ENCODE data around the gene BRD2. TPM values are rescaled to one million over a fixed set of nuclear protein-coding genes. Genes with fewer than 3 reads are reported as not detected.

BRD2 gene
- total RNA-seq, 1 experiment from 2014 or later = 172 TPM

GRCh38 chr6:32946893-32947292 lies 21.5 kb upstream of the BRD2 start:
- DNase-seq (ENCODE audit: low spot score) = no peak
- in situ Hi-C loops (cut with HindIII; ENCODE audit: low sequenced_read_pairs) = loop anchor here (10.0 kb wide), 1 partner anchor 122 kb away; no protein-coding TSS in a partner anchor

DNA sequence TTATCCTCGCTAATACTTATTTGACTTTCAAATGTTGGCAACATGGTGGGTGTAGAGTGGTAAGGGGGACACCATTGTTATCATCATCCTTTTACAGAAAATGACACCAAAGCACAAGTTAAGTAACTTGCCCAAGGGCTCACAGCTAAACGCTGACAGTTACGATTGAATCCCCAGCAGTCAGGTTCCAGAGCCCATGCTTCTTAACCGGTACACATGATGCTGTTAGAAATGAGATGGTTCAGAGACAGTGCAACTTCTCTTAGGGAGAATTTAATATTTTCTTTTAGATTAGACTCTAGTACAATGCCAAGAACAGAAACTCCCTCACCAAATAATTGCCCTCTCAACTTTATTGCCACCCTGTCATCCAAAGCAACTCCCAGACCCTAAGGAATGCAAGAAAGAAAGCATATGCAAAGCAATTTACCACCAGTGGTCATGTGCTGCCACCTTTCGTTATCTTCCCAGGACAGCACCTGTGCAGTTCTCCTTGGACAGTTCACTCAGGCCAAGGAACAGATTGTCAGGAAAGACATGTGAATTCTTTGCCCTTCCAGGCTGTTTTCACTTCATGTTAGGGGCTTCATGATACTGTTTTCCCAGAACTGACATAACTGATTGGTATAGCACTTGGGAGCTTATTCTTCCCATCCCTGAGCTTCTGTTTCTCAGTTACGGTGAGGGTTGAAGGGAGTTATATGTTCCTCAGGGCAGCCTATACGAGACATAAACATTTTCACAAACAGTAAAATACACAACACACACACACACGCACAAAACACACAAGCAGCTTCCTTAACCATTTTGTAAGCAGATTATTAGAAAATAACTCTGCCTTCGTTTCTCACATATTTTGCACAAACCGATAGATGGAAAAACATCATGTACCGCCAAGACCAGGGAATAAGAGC lies 20.6 kb upstream of the BRD2 start:
- peak; percentile 60 for DNase-seq (ENCODE audit: low spot score)
- in situ Hi-C loops (cut with HindIII; ENCODE audit: low sequenced_read_pairs) = loop anchor here (10.0 kb wide), 1 partner anchor 123 kb away; no protein-coding TSS in a partner anchor

GRCh38 chr6:32949113-32949512 lies 19.3 kb upstream of the BRD2 start:
- in situ Hi-C loops (cut with HindIII; ENCODE audit: low sequenced_read_pairs) = loop anchor here (10.0 kb wide), 1 partner anchor 124 kb away; no protein-coding TSS in a partner anchor
- no peak for DNase-seq (ENCODE audit: low spot score)

GRCh38 chr6:32950010-32950409 lies 18.4 kb upstream of the BRD2 start:
- DNase-seq (ENCODE audit: low spot score) = no peak
- in situ Hi-C loops (cut with HindIII; ENCODE audit: low sequenced_read_pairs) = no loop called here

GRCh38 chr6:32950449-32950848 lies 17.9 kb upstream of the BRD2 start:
- DNase-seq (ENCODE audit: low spot score) = no peak
- in situ Hi-C loops (cut with HindIII; ENCODE audit: low sequenced_read_pairs) = no loop called here

GRCh38 chr6:32952817-32953739 lies 15.3 kb upstream of the BRD2 start, which contains the start of gene HLA-DMA:
Gene HLA-DMA (minus strand): TSS chr6:32953097. CDS start chr6:32953036, 61 bp downstream.
- DNase-seq (ENCODE audit: low spot score) = peak; percentile 95
- in situ Hi-C loops (cut with HindIII; ENCODE audit: low sequenced_read_pairs) = no loop called here

GRCh38 chr6:32953775-32954174 lies 14.6 kb upstream of the BRD2 start:
- in situ Hi-C loops (cut with HindIII; ENCODE audit: low sequenced_read_pairs) = no loop called here
- DNase-seq (ENCODE audit: low spot score) = no peak

DNA sequence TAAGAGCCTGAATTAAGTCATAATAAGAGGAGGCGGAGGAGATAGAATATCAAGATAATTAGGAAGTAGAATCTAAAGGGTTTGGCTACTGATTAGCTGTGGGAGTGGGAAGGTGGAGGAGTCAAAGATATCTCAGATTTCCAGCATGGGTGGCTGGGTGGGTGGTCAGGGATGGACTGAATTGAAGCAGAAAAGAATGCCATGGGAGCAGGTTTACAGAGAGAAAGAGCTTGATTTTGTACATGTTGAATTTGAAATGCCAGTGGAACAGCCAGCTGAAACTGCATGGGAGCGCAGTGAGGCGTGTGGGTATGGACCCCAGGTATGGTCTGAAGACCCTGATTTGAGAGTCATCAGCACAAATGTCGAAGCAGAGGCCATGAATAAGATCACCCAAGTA lies 14.1 kb upstream of the BRD2 start:
- in situ Hi-C loops (cut with HindIII; ENCODE audit: low sequenced_read_pairs) = no loop called here
- DNase-seq (ENCODE audit: low spot score) = no peak

DNA sequence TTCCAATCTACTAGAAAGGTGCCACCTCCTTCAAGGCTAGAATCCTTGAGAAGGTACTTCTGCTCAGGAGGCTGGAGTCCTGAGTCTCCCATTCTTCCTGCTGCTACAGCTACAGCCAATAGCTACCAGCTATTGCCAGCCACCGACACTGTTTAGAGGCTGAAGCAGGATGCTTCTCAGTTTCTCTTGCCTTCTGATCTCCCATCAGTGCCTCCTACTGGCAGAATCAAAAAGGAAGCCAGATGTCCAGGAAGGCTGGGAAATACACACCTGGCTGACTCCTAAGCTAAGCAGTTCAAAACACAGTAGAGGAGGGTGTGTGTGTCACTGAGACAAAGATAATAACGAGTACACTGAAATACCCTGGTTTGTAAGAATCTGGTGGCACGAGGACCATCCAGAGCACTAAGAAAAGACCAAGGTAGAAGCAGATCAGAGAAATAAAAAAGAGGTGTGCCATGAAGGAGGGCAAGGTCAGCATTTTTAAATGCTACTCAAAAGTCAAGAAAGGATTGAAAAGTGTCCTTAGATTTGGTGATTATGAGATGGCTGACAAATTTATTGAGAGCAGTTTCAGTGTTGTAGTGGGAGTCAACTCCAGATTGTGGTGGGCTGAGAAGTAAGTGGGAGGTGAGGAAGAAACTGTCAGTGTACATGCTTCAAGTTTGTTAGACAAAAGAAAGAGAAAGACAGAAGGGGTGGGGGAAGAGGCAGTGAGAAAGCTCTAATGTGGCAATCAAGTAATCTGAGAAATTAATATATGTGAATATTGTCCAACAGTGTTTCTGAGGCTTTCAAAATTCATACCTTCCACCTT lies 13.2 kb upstream of the BRD2 start:
- in situ Hi-C loops (cut with HindIII; ENCODE audit: low sequenced_read_pairs) = no loop called here
- no peak for DNase-seq (ENCODE audit: low spot score)

DNA sequence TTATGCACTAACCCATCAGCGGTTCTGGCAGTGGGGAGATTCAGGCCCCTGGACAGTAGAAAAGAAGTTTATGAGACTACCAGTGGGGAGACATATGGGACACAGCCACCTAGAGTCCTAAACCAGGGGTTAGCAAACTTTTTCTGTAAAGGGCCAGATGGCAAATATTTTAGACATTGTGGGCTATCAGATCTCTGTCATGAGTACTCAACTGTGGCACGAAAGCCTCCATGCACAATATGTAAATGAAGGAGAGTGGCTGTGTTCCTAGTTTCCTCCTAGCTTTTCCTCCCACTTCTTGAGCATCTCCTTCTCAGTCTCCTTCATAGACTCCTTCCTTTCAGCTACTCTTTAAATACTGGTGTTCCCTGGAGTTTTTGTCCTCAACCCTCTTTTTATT lies 12.2 kb upstream of the BRD2 start:
- in situ Hi-C loops (cut with HindIII; ENCODE audit: low sequenced_read_pairs) = no loop called here
- no peak for DNase-seq (ENCODE audit: low spot score)

GRCh38 chr6:32960563-32960962 lies 7.8 kb upstream of the BRD2 start:
- DNase-seq (ENCODE audit: low spot score) = no peak
- in situ Hi-C loops (cut with HindIII; ENCODE audit: low sequenced_read_pairs) = no loop called here

- no peak for DNase-seq (ENCODE audit: low spot score)
- in situ Hi-C loops (cut with HindIII; ENCODE audit: low sequenced_read_pairs) = no loop called here
Measured at GRCh38 chr6:32962213-32962826, 6.1 kb upstream of the BRD2 start.

DNA sequence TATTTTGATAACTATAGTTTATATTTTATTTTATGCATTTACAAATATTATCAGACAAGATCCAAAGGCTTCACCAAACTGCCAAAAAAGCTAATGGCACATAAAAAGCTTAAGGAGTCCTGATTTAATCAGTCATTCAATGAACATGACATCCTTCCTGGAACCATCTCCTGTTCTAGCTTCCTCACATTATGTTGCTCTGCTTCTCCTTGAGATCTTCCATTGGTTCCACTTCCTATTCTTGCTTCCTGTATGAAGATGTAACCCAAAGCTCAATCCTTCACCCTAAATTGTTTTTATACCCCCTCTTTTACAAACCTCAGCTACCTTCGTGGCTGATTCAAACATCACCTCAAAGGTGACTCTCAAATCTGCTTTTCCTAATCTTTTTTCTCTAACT lies 4.5 kb upstream of the BRD2 start:
- in situ Hi-C loops (cut with HindIII; ENCODE audit: low sequenced_read_pairs) = no loop called here
- DNase-seq (ENCODE audit: low spot score) = no peak

DNA sequence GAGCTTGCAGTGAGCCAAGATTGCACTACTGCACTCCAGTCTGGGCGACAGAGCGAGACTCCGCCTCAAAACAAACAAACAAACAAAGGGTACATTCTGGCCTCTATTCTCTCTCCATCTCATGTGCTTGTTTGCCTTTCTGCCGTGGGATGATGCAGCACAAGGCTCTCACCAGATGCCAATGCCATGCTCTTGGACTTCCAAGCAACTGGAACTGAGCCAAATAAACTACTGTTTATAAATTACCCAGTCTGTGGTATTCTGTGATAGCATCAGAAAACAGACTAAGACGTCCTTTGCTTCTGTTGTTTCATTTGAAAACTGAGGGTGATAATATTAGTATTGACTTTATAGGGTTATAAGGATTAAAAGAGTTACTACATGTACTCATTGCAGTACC lies 3.6 kb upstream of the BRD2 start:
- in situ Hi-C loops (cut with HindIII; ENCODE audit: low sequenced_read_pairs) = no loop called here
- DNase-seq (ENCODE audit: low spot score) = no peak

DNA sequence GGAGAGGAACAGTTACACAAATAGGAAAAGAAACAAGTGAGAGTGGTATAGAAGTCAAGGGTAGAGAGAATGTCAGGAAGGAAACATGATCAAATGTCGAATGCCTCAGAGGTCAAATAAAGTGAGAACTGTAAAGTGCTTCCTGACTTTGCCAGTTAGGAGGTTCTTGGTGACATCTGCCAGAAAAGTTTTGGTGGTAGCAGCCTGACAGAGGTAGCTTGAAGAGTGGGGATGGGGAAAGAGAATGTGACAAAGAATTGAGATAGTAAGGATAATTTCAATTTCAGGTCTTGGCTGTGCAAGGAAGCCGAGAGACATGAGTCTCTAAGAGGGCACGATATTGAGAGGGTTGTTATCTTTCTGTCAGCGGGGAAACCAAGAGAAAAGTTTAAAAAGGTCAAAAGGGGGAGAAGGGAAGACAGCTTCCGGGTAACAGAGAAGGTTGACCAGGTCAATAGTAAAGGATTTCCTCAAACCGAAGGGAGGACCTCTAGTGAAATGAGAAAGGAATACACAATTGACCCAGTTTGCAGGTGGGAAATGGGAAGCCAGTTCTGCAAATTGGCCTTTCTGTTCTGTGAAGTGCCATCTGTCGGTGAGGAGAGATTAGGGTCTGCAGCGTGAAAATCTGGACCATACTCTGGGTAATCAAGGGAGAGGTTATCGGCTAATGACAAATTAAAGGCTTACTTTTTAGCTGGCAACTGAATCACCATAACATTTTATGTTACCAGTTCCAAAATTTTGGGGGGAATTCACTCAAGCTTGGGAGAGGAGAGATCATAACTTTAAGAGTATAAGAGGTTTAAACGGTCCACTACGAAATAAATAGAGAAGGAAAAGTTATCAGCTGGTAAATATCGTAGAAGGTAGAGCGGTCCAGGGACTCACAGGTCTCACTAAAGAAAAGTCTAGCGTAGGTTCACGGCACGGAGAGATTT lies 973 bp upstream of the BRD2 start:
- in situ Hi-C loops (cut with HindIII; ENCODE audit: low sequenced_read_pairs) = no loop called here
- DNase-seq (ENCODE audit: low spot score) = peak; percentile 93

DNA sequence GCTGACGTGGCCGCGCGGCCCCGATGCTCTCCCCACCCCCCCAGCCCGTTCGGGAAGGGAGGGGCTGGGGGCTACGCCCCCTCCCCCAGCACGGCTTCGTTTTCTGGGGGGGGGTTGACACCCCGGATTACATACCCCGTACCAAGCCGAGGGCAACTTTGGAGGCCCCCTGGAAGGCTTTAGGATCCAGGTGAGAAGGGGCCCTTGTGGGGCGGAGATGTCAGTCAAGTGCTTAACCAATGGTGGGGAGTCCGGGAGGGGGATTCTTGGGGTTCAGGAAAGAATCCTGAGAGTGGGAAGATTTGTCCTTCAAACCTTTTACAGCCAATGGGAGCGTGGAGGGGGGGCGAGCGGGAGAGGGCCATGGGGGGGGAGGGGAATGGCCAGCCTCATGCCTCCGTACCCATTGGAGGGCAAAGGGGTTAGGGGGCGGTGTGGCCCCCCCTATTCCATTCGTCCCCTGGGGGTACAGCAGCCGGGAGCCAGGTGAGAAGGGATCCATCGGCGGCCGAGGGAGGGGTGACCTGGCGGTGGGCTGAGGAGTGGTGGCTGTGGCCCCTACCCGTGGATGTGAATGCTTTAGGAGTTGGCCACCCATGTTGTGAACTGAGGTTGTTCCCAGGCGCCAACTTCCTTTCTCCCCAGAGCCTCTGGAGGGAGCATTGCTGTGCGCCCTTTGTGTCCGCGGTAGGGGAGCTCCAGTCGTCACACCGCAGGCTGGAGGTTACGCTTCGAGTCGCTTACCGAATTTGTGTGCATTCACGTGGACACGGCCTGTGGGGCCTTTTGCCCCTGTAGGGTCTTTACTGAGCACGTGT lies 682 bp downstream of the BRD2 start:
- peak; percentile 77 for DNase-seq (ENCODE audit: low spot score)
- in situ Hi-C loops (cut with HindIII; ENCODE audit: low sequenced_read_pairs) = no loop called here

All from G401 (cell line).